DMS79 treated with DMSO at 0.1 percent for 48 hours (cell line): ENCODE measurements around the gene STK4.
A peak's percentile ranks its signal among the peaks of the same experiment; 100 is the strongest.

Experiments used
- DNase-seq: peaks from one replicate; lab custom pipeline; 2025; lab: John Stamatoyannopoulos, UW

Gene STK4

DNA sequence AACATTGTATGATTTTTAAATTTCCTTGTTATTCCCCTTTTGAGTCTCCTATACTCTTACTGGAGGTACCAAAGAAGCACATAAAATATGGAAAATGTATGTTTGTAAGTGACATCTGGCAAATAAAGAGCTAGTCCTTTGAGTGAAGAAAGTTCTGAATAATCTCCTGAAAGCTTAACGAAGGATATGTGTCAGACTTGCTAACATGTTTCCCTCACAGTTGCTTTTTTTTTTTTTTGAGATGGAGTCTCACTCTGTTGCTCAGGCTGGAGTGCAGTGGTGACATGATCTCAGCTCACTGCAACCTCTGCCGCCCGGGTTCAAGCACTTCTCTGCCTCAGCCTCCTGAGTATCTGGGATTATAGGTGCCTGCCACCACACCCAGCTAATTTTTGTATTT is 63.6 kb downstream of the STK4 start:
- no peak for DNase-seq

DNA sequence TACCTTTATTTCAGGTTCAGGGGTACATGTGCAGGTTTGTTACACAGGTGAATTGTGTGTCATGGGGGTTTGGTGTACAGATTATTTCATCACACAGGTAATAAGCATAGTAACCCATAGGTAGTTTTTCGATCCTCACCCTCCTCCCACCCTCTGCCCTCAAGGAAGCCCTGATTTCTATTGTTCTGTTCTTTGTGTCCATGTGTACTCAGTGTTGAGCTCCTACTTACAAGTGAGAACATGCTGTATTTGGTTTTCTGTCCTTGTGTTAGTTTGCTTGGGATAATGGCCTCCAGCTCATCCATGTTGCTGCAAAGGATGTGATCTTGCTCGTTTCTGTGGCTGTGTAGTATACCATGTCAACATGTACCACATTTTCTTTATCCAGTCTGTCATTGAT is 66.0 kb downstream of the STK4 start:
- DNase-seq = no peak

GRCh38 chr20:45032781-45033180 is 66.5 kb downstream of the STK4 start:
- DNase-seq = no peak

GRCh38 chr20:45034436-45034835 is 68.1 kb downstream of the STK4 start:
- no peak for DNase-seq

DNA sequence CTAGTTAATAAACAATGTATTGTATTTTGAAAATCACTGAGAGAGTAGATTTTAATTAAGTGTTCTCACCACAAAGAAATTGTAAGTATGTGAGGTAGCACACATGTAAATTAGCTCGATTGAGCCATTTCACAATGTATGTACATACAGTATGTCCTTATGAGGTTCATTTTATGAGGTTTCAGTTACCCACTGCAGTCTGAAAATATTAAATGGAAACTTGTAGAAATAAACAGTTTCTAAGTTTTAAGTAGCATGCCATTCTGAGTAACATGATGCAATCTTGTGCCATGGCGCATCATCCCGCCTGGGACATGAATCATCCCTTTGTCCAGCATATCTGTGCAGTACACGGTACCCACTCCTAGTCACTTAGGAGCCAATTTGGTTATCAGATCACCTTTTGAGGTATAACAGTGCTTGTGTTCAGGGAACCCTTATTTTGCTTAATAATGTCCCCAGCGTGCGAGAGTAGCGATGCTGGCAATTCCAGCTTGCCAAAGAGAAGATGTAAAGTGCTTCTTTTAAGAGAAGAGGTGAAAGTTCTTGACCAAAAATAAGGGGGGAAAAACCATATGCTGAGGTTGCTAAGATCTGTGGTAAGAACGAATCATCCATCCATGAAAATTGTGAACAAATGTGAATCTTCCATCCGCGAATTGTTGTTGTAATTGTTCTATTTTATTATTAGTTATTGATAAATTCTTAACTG is 69.9 kb downstream of the STK4 start:
- DNase-seq = no peak

DNA sequence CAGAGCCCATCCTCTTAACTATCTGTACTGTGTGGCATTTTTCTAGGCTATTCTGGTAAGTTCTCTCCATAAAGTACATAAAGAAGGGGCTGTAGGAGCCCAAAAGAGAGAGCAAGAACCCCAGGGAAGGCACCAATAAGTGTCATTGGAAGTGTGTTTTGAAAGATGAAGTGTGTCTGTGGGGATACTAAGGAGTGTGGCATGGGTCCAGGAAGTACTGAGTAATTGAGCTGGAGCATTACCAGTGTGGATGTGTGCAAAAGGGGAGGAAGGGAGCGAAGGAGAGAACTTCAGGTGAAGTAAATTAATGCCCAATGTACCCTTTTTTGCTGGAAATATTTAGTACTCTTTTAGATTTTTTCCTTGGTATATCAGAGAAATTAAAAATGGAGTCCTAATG is 70.7 kb downstream of the STK4 start:
- DNase-seq = no peak

- no peak for DNase-seq
These were observed 71.3 kb downstream of the STK4 start for GRCh38 chr20:45037635-45038034.

- no peak for DNase-seq
These were observed 72.6 kb downstream of the STK4 start for GRCh38 chr20:45038745-45039474.

DNA sequence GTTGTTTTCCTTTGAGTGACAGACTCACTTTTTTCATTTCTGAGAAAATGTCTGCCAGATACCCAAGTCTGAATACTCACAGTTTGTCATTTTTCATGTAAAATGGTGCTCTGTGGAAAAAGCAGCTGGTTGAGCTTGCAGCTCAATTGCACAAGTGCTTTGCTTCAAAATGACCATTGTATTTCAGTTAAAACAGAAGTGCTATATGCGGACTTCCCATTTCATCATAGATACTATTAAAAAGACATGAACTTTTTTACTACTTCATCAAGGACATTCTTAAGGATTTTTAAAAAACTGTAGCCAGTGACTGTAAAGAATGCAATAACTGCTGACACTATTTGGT is 73.1 kb downstream of the STK4 start:
- DNase-seq = no peak

DNA sequence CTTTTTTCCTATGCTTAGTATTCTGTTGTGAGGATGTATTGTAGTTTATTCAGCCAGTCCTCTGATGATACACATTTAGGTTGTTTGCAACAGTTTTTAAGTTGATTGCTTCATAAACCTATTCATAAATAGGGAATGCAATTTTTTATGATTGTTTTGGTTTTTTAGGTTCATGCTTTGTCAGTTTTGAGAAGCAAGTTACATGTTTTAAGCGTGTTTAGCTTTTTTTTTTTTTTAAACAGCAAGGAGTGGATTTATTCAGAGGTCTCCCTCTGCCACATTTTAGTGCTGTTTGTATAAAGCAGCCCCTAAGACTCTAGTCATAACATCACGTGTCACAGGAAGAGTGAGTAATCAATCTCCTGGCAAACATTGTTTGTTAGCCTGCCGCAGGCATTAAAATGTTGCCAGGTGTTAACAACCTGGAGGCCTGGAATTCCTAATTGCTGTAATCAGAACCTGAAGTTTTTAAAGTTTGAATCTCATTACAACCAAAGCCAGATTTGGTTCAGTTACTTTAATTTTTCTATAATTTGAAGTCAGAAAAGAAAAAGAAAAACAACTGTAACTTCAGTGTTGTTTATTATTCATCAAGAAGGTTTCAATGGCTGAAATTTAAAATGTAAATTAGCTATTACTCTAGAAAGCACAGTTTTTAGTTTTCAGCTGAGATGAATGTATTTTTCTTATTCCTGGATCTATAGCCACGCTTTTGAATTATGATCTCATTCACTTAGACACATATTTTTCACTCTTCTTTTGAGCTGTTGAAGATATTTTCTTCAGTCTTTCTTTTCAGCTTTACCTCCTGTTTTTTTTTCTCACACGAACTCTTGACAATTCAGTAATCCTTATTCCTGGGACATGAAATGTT is 75.4 kb downstream of the STK4 start:
- DNase-seq = no peak

GRCh38 chr20:45042978-45043377 is 76.7 kb downstream of the STK4 start:
- no peak for DNase-seq

DNA sequence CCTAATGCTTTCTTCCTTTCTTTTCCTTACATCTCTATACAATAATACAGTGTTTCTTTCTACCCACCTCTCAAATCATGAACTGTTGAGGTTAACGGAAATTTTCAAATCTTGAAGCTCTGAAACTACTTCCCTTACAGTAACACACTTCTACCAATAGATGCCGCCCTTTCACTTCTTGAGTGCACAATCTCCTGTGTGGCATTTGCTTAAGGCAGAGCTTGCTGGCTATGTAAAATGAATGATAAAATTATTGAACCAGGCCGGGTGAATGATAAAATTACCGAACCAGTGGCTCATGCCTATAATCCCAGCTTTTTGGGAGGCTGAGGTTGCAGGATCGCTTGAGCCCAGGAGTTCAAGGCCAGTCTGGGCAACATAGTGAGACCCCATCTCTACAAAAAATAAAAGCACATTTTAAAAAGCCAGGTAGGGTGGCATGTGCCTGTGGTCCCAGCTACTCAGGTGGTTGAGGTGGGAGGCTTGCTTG is 77.8 kb downstream of the STK4 start:
- DNase-seq = peak; percentile 4

GRCh38 chr20:45044601-45045000 is 78.3 kb downstream of the STK4 start:
- DNase-seq = no peak

DNA sequence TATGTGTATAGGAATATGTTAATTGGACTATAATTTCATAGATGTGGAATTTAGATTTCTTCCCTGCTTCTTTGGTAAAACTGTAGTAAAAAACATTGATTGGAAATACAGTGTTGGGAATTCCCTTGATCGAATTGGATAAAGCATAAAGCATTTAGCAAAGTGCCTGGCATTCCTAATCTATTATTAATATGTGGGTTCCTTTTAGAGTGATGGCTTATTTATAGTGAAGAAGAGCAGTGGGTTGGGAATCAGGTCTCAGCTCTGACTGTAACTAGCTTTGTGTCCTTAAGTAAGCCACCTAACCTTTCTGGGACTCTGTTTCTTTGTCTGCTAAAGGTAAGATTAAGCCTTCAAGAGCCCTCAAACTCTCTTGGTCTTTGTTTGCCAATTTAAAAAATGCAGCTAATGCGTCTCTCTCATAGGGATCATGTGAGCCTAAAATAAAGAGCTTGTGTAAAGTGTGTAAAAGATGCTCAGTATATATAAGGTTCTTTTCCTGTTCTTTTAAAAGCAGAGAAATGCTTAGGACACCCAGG is 81.3 kb downstream of the STK4 start:
- peak; percentile 19 for DNase-seq

DNA sequence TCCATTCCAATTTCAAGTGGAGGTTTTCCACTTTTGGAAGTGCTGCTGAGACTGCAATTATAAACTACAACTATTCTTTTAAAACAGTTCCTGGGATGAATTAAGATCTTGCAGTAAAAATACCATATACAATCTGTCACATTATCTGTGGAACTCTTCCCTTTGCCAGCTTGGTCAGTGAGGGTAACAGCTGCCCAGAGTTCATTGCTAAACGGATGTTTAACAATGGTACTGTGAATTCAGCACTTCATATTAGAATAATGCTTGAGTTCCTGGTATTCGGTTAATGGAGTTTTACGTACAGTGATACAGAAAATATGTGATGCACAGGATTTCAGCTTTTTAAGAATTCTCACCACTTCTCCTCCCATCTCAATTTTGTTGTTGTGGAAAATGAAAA is 83.1 kb downstream of the STK4 start:
- no peak for DNase-seq

DNA sequence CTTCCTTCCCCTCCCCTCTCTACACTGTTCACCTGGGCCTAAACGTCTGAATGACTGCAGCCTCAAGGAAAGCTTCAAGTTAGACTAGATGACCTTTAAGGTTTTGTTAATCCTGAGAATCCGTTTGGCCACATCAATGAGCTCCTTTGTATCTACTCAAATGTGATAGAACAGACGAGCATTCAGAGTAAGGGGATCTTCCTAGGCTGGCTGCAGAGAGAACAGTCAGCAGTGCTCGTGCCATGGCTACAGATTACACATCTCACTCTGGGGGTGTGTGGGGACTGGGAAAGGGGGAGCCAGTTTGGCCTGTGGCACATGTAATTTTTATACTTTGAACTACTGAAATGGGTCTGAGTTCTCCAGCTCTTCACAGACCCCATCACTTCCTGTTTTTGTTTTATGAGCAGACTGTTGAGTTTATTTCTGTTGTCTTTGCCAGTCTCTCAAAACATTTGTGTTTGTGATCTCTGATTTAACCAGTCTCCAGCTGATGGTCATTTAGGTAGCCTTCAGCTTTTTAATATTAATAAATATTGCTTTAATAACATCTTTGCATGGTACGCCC is 83.7 kb downstream of the STK4 start:
- no peak for DNase-seq

DNA sequence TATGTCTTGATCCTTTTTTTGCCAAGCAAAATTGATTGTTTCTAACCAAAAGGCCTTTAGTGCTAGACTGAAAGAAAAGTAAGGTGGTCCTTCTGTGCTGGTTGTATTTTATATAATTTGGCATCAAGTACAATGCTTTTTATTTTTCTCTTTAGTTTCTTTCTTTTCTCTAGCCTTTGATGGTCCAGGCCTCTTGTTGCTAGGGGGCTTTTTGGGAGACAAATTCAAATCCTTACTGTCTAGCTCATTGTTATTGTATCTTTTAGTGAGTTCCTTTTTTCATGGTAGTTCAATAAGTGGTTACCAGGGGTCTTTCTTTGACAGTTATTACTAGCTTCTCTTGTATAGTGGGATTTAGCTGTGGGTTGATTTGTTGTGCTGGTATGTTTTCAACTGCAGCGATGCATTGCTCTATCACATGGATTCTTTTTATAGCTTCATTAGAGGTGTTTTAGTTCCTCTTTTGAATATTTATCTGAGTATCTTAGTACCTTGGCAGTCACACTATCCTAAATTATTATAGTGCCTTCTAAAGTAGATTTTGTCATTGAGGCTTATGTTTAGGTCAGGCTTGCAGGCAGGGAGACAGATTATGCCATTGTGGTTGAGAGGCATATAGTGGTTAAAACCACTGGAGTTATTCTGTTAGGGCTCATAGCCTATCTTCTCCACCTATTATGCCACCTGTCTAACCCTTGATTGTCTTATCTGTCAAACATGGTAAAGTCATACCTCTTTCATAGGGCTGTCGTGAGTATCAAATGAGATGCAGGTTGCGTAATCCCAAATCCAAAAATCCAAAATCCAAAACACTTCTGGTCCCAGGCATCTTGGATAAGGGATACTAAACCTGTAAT is 85.1 kb downstream of the STK4 start:
- no peak for DNase-seq

- DNase-seq = peak; percentile 33
These were observed 86.6 kb downstream of the STK4 start for GRCh38 chr20:45052698-45053429.

DNA sequence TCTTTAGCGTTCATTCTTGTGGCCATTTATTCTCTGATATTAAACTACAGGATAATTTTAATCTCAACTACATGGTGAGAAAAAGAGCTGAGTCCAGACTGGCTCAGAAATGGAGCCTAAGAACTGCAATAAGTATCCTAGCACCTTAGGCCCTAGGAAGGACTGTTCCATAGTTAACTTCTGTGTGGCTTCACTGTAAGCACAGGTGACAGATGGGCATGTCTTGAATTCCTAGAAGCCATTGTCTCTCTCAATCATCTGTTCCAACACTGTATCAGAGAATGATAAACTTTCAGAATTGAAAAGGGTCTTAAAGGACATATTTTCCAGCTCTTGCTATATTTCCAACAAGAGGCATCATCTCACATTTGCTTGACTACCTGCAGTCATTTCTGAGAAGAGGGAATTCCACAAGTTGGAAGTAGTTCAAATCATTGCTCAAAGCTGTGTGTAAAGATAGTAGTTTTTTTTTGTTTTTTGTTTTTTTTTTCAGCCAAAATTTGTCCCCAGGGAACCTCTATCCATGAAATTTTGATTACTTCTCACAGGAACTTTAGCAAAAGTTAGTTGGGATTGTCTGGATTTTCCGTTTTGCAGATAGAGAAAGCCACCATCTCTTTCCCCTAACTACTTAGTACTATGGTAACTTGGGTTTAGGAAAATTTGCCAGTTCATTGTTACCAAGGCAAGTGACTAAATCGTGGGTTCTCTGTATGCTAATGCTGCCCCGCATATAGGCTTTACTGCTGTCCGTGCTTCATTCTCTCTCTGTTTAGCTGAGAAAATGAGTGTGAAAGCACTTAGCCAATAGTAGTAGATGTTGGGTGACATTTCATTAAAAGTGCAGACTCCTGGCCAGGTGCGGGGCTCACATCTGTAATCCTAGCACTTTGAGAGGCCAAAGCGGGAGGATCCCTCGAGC is 87.4 kb downstream of the STK4 start:
- no peak for DNase-seq
